ENCODE results near the gene TTLL8. TPM values are rescaled to one million over a fixed set of nuclear protein-coding genes. Genes with fewer than 3 reads are reported as not detected.

Gene TTLL8
- total RNA-seq, 1 experiment from 2014 or later, result not detected

DNA sequence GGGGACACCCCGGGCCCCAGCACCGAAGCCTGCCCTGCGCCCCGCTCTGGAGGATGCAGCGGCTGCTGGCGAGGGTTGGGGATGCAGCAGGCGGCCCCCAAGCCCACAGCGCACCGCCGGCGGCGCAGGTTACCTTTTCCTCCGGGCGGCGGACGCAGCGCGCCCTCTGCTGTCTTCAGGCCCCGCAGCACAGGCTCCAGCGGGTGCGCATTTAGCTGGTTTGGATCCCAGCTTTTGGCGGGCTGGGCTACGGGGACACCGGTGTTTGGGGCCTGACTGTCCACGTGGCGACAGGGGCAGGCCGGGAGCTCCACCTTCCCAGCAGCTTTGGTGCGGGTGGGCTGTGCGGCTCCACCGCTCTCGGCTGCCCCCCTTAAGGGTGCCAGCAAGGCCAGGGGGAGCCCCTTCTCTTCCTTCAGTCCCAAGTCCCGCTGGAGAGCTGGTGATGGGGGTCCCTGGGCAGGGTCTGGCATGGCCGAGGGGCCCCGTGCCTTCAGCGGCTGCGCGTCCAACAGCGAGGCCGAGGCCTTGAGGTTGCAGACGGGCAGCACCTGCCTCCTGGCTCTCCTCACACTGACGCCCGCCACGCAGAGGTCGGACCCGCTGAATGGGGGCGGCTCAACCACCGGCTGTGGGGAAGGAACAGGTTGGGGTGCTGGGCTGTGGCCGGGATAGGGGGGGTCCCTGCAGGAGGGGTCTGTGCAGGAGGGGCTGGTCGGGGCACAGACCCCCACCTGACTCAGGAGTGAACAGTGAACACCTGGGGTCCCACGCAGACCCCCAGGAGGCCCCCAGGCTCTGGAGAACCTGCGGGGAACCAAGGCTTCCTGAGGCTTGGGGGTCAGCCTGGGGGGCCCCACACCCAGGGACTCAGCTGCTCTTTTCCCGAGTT lies 27.6 kb downstream of the TTLL8 start:
- Histone ChIP-seq H2BK12ac (ENCODE audit: insufficient read length, low read depth, low read length) (no peak overlapping the region), H3K14ac (ENCODE audit: insufficient read depth, low read length) (no peak overlapping the region), H3K79me1 (ENCODE audit: insufficient read depth, low read depth, low read length, poor library complexity, severe bottlenecking) (no peaks in the 10 kb centered on the region), H2BK20ac (ENCODE audit: low read depth, low read length, poor library complexity, severe bottlenecking) (no peak overlapping the region), H3K9me3 (ENCODE audit: control insufficient read depth, low read depth, low read length) (no peaks in the 10 kb centered on the region), H4K8ac (replicated peaks; ENCODE audit: insufficient read length, low read depth, low read length) (no peak overlapping the region), H2AK5ac (ENCODE audit: insufficient read length, low read length) (no peak overlapping the region), H2BK15ac (ENCODE audit: low read depth, low read length) (no peak overlapping the region), H2BK120ac (ENCODE audit: low read depth, low read length, poor library complexity, severe bottlenecking) (no peak overlapping the region), H3K27me3 (ENCODE audit: insufficient read depth, low read length) (peaks cover 2% of the 10 kb centered on the region; the same call in 1 of the 2 replicates), H3K56ac (ENCODE audit: insufficient read length, low read depth, low read length) (no peak overlapping the region), H3K9ac (ENCODE audit: extremely low read depth, insufficient read length, low read length) (no peak overlapping the region), H3K23ac (ENCODE audit: insufficient read length, low read depth, low read length) (no peak overlapping the region), H3K4me1 (ENCODE audit: insufficient read depth, low read length) (no peaks in the 10 kb centered on the region), H3T11ph (ENCODE audit: low read length) (no peak overlapping the region), H3K79me2 (ENCODE audit: insufficient read depth, low read length) (no peaks in the 10 kb centered on the region), H2BK5ac (ENCODE audit: insufficient read length, low read length) (no peak overlapping the region), H2AFZ (ENCODE audit: low read length) (no peak overlapping the region), H3K4me2 (ENCODE audit: insufficient read depth, insufficient read length, low read length) (no peak overlapping the region), H3K27ac (ENCODE audit: insufficient read length, low read depth, low read length) (no peak overlapping the region), H3K4ac (ENCODE audit: low read depth, low read length) (no peak overlapping the region), H4K5ac (ENCODE audit: insufficient read length, low read depth, low read length) (no peak overlapping the region), H3K23me2 (ENCODE audit: insufficient read length, low read depth, low read length, poor library complexity, severe bottlenecking) (peaks cover 4% of the 10 kb centered on the region), H4K20me1 (ENCODE audit: control insufficient read depth, insufficient read depth, insufficient read length) (no peaks in the 10 kb centered on the region), H3K18ac (ENCODE audit: insufficient read length, low read depth, low read length) (no peak overlapping the region), H4K91ac (ENCODE audit: insufficient read length, low read depth, low read length) (no peak overlapping the region)
- peak; percentile 87 for DNase-seq
- WGBS (ENCODE audit: extremely low coverage, insufficient read length, low lambda C conversion rate), result no CpG with 5 or more reads among the region's 52 CpGs
- TF ChIP-seq, protein P1, sequence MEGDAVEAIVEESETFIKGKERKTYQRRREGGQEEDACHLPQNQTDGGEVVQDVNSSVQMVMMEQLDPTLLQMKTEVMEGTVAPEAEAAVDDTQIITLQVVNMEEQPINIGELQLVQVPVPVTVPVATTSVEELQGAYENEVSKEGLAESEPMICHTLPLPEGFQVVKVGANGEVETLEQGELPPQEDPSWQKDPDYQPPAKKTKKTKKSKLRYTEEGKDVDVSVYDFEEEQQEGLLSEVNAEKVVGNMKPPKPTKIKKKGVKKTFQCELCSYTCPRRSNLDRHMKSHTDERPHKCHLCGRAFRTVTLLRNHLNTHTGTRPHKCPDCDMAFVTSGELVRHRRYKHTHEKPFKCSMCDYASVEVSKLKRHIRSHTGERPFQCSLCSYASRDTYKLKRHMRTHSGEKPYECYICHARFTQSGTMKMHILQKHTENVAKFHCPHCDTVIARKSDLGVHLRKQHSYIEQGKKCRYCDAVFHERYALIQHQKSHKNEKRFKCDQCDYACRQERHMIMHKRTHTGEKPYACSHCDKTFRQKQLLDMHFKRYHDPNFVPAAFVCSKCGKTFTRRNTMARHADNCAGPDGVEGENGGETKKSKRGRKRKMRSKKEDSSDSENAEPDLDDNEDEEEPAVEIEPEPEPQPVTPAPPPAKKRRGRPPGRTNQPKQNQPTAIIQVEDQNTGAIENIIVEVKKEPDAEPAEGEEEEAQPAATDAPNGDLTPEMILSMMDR (conservative IDR thresholded peaks at IDR 0.05), result peak; percentile 97
- Mint-ChIP-seq H3K9me3 (no peaks in the 10 kb centered on the region), H3K27ac (0 out of 7 replicates have a peak overlapping the region, but pooled peaks of 1 of the 3 experiments have one; percentile 67), H3K27me3 (ENCODE audit: low read depth) (peaks cover 38% of the 10 kb centered on the region), H3K4me1 (no peaks in the 10 kb centered on the region), H3K4me3 (no peak overlapping the region), H3K36me3 (ENCODE audit: insufficient read depth in 1 of 3, low read depth in 3 of 3) (no peaks in the 10 kb centered on the region)
